Sigmoid colon (tissue), 7 donors: Measurements from ENCODE around the gene CIITA. TPM values are rescaled to one million over a fixed set of nuclear protein-coding genes. Genes with fewer than 3 reads are reported as not detected.

ENCODE experiments used
- DNase-seq: peaks from one replicate; pipeline ENCODE4 v3.0.0-alpha.2; 2019
- H3K27ac ChIP-seq, 4 donors: fragments of 200-600 bp; sonication (generic); one replicate each; pipeline ENCODE4 v1.5.1; 2016 to 2019; ENCODE audit warnings: mild to moderate bottlenecking in 1 of 4
- H3K27me3 ChIP-seq, 3 donors: fragments of 200-600 bp; sonication (generic); one replicate each; pipeline ENCODE4 v1.5.1; 2019; ENCODE audit warnings: mild to moderate bottlenecking in 1 of 3
- H3K36me3 ChIP-seq, 4 donors: fragments of 200-600 bp; sonication (generic); one replicate each; pipeline ENCODE4 v1.5.1; 2016 to 2019
- H3K4me1 ChIP-seq, 4 donors: fragments of 200-600 bp; sonication (generic); one replicate each; pipeline ENCODE4 v1.5.1; 2017 to 2019
- H3K4me3 ChIP-seq, 4 donors: fragments of 200-600 bp; sonication (generic); one replicate each; pipeline ENCODE4 v1.5.1; 2017 to 2019; ENCODE audit warnings: mild to moderate bottlenecking in 2 of 4, moderate library complexity in 1 of 4
- H3K9me3 ChIP-seq, 4 donors: fragments of 200-600 bp in 3 of 4; sonication (generic) in 3 of 4; one replicate each; pipeline versions ENCODE4 v1.5.1 to v1.6.1; 2013 to 2019
- CTCF ChIP-seq, 4 experiments: fragments of 450-650 bp in 3 of 4; fragments of 200-600 bp in 1 of 4; IDR thresholded peaks; one replicate each; pipeline ENCODE4 v1.5.1; 2016 to 2019; ENCODE audit warnings: antibody characterized with exemption in 4 of 4, mild to moderate bottlenecking in 3 of 4, moderate library complexity in 2 of 4
- EP300 ChIP-seq, 4 donors: sonication (generic); formaldehyde crosslinking; IDR thresholded peaks; one replicate each; pipeline ENCODE4 v1.6.1; 2017; ENCODE audit warnings: antibody characterized with exemption in 4 of 4
- POLR2A ChIP-seq, 2 donors: fragments of 450-650 bp; IDR thresholded peaks; one replicate each; pipeline ENCODE4 v1.6.1; 2016; ENCODE audit warnings: antibody characterized with exemption in 2 of 2, mild to moderate bottlenecking in 2 of 2, moderate library complexity in 2 of 2
- POLR2AphosphoS5 ChIP-seq, 4 donors: sonication (generic); formaldehyde crosslinking; IDR thresholded peaks; one replicate each; pipeline ENCODE4 v1.6.1; 2017; ENCODE audit warnings: antibody characterized with exemption in 4 of 4
- WGBS, 2 donors: extraction: QIAGEN DNeasy Blood & Tissue Kit; methylation state at CpG; one replicate each; pipeline ENCODE4 v1.1.7; 2013; 5-methylcytosine and 5-hydroxymethylcytosine counted together
- intact Hi-C: fragments of 100-400 bp; cut with DNase I; formaldehyde crosslinking; loops from one replicate; pipeline ENCODE4 v1.15.1; 2023
- polyA plus RNA-seq, 3 donors: library from polyadenylated mRNA; stranded (reverse); fragments of 200-250 nt; gene quantifications; one replicate each; pipeline ENCODE4 v1.2.3, GENCODE V29; 2013
- total RNA-seq, 4 donors: library from RNA; depleted of rRNA; stranded (reverse); fragments of >200 nt; gene quantifications; one replicate each; pipeline ENCODE4 v1.1.0, GENCODE V29; 2016
- donor health status: healthy with polysubstance abuse.
- donor health status: Bipolar disorder and iron deficiency.
- donor health status: healthy.

Gene CIITA
- total and polyA plus RNA-seq, 7 donors: 1.2 to 53.9 (median 9.7) TPM

- Histone ChIP-seq H3K36me3 (no peaks in the 10 kb centered on the region), H3K27ac (no peak overlapping the region), H3K4me3 (no peak overlapping the region), H3K27me3 (no peaks in the 10 kb centered on the region), H3K4me1 (peaks cover 3 to 28% (median 26%) of the 10 kb centered on the region in 4 donors), H3K9me3 (no peaks in the 10 kb centered on the region)
- TF ChIP-seq CTCF (IDR thresholded peaks at IDR 0.05) (no peak), POLR2AphosphoS5 (IDR thresholded peaks at IDR 0.05) (peak in 1 of 4 donors; percentile 47), POLR2A (IDR thresholded peaks at IDR 0.05) (no peak), EP300 (IDR thresholded peaks at IDR 0.05) (peak in 2 of 4 donors; percentile 40 to 59)
- DNase-seq: no peak
- WGBS, 2 donors: 82 to 84% methylated on average over 10 of the region's 10 CpGs
- intact Hi-C loops: no loop called here
Observed at GRCh38 chr16:10831894-10832886, 44.8 kb upstream of the CIITA start.

- TF ChIP-seq POLR2AphosphoS5 (IDR thresholded peaks at IDR 0.05): no peak
- TF ChIP-seq EP300 (IDR thresholded peaks at IDR 0.05): no peak
- no peak for TF ChIP-seq POLR2A (IDR thresholded peaks at IDR 0.05)
- no peak for TF ChIP-seq CTCF (IDR thresholded peaks at IDR 0.05)
- 88 to 92% methylated on average over 5 of the region's 5 CpGs for WGBS, 2 donors
Observed at GRCh38 chr16:10833271-10833670, 43.7 kb upstream of the CIITA start.

GRCh38 chr16:10834130-10834529 is 42.9 kb upstream of the CIITA start:
- TF ChIP-seq CTCF (IDR thresholded peaks at IDR 0.05): no peak
- TF ChIP-seq POLR2A (IDR thresholded peaks at IDR 0.05): no peak
- TF ChIP-seq POLR2AphosphoS5 (IDR thresholded peaks at IDR 0.05): no peak
- no peak for TF ChIP-seq EP300 (IDR thresholded peaks at IDR 0.05)
- Histone ChIP-seq H3K4me1 (peaks cover 0 to 8% (median 7%) of the 10 kb centered on the region in 4 donors), H3K4me3 (no peak overlapping the region), H3K27ac (no peak overlapping the region), H3K36me3 (no peaks in the 10 kb centered on the region), H3K9me3 (no peaks in the 10 kb centered on the region), H3K27me3 (no peaks in the 10 kb centered on the region)
- no peak for DNase-seq
- 68 to 84% methylated on average over 10 of the region's 10 CpGs for WGBS, 2 donors
- intact Hi-C loops: no loop called here

More at GRCh38 chr16:10833271-10833670, 43.7 kb upstream of the CIITA start:
- H3K27ac ChIP-seq: no peak overlapping the region
- DNase-seq: no peak
- H3K4me3 ChIP-seq: no peak overlapping the region
- H3K36me3 ChIP-seq: no peaks in the 10 kb centered on the region
- H3K9me3 ChIP-seq: no peaks in the 10 kb centered on the region
- intact Hi-C loops: no loop called here
- H3K27me3 ChIP-seq: no peaks in the 10 kb centered on the region
- peaks cover 0 to 17% (median 15%) of the 10 kb centered on the region in 4 donors for H3K4me1 ChIP-seq

- 85 to 88% methylated on average over 1 of the region's 1 CpG for WGBS, 2 donors
Observed at GRCh38 chr16:10834766-10835165, 42.2 kb upstream of the CIITA start.

More at GRCh38 chr16:10834766-10835165, 42.2 kb upstream of the CIITA start:
- peaks cover 0 to 3% (median 2%) of the 10 kb centered on the region in 4 donors for H3K4me1 ChIP-seq
- no peak overlapping the region for H3K27ac ChIP-seq
- no peak for DNase-seq
- no peak for TF ChIP-seq POLR2A (IDR thresholded peaks at IDR 0.05)
- TF ChIP-seq EP300 (IDR thresholded peaks at IDR 0.05): no peak
- no peak for TF ChIP-seq POLR2AphosphoS5 (IDR thresholded peaks at IDR 0.05)
- TF ChIP-seq CTCF (IDR thresholded peaks at IDR 0.05): no peak
- intact Hi-C loops: no loop called here
- no peaks in the 10 kb centered on the region for H3K36me3 ChIP-seq
- no peak overlapping the region for H3K4me3 ChIP-seq
- no peaks in the 10 kb centered on the region for H3K27me3 ChIP-seq
- H3K9me3 ChIP-seq: no peaks in the 10 kb centered on the region
